Neural cell (in vitro differentiated cells): ENCODE data around the gene SYCP1. TPM values are rescaled to one million over a fixed set of nuclear protein-coding genes. Genes with fewer than 3 reads are reported as not detected.

ENCODE experiments used
- H2AFZ ChIP-seq: fragments of 200-600, 300-800 bp; sonication (generic), shearing (Covaris generic); 2 replicates; pipeline ENCODE4 v1.6.0; 2014; ENCODE audit warnings: low read depth, mild to moderate bottlenecking, antibody characterized with exemption, low read length, moderate library complexity
- H3F3A ChIP-seq: fragments of 200-600 bp; shearing (Covaris generic); 2 replicates; pipeline ENCODE4 v1.6.1; 2016; ENCODE audit warnings: mild to moderate bottlenecking, moderate library complexity, mixed read lengths, antibody characterized with exemption, low read length; ENCODE audit not compliant: insufficient read depth, poor library complexity, severe bottlenecking
- H3K27ac ChIP-seq: fragments of 200-600, 300-800 bp; sonication (generic), shearing (Covaris generic); 2 replicates; pipeline ENCODE4 v1.5.1; 2014; ENCODE audit warnings: mild to moderate bottlenecking, low read length, moderate library complexity
- H3K27me3 ChIP-seq: fragments of 300-800, 200-600 bp; sonication (generic), shearing (Covaris generic); 2 replicates; pipeline ENCODE4 v1.6.0; 2014; ENCODE audit warnings: mild to moderate bottlenecking, low read depth, low read length, moderate library complexity; ENCODE audit not compliant: insufficient read depth
- H3K36me3 ChIP-seq: fragments of 300-800, 200-600 bp; sonication (generic), shearing (Covaris generic); 2 replicates; pipeline ENCODE4 v1.5.1; 2014; ENCODE audit warnings: mild to moderate bottlenecking, antibody characterized with exemption, low read length, moderate library complexity; ENCODE audit not compliant: insufficient read depth
- H3K4me2 ChIP-seq: fragments of 300-800, 200-600 bp; sonication (generic), shearing (Covaris generic); 2 replicates; pipeline ENCODE4 v1.6.0; 2014; ENCODE audit warnings: mild to moderate bottlenecking, low read length
- H3K4me3 ChIP-seq: fragments of 300-800, 200-600 bp; sonication (generic), shearing (Covaris generic); 2 replicates; pipeline ENCODE4 v1.5.1; 2014; ENCODE audit warnings: mild to moderate bottlenecking, low read length, moderate library complexity
- H3K79me2 ChIP-seq: fragments of 200-600 bp; shearing (Covaris generic); replicated peaks from 2 replicates; pipeline ENCODE4 v1.6.0; 2014; ENCODE audit warnings: mild to moderate bottlenecking, low read length, moderate library complexity; ENCODE audit not compliant: insufficient read depth
- H3K9ac ChIP-seq: fragments of 300-800, 200-600 bp; sonication (generic), shearing (Covaris generic); 2 replicates; pipeline ENCODE4 v1.6.1; 2016; ENCODE audit warnings: mild to moderate bottlenecking, low read length, mixed read lengths
- H3K9me2 ChIP-seq: fragments of 200-600 bp; shearing (Covaris generic); 2 replicates; pipeline ENCODE4 v1.6.1; 2016; ENCODE audit warnings: mild to moderate bottlenecking, low read length, mixed read lengths; ENCODE audit not compliant: insufficient read depth
- H3K9me3 ChIP-seq: fragments of 200-600, 300-800 bp; sonication (generic), shearing (Covaris generic); 2 replicates; pipeline ENCODE4 v1.6.1; 2016; ENCODE audit warnings: mild to moderate bottlenecking, mixed run types, low read length, moderate library complexity, mixed read lengths
- H4K20me1 ChIP-seq: fragments of 200-600 bp; shearing (Covaris generic); 2 replicates; pipeline ENCODE4 v1.6.1; 2016; ENCODE audit warnings: mild to moderate bottlenecking, mixed run types; ENCODE audit not compliant: insufficient read depth
- EP300 ChIP-seq: fragments of 450-650 bp; conservative IDR thresholded peaks from 2 replicates; pipeline ENCODE4 v1.6.1; 2014; ENCODE audit warnings: antibody characterized with exemption, mild to moderate bottlenecking, moderate library complexity; ENCODE audit not compliant: poor library complexity, severe bottlenecking
- EZH2 ChIP-seq: fragments of 200-600, 300-800 bp; shearing (Covaris generic), sonication (generic); IDR thresholded peaks from 2 replicates; pipeline ENCODE4 v1.6.1; 2014; ENCODE audit warnings: antibody characterized with exemption, low read length, borderline replicate concordance, mild to moderate bottlenecking; ENCODE audit not compliant: insufficient read depth, poor library complexity, severe bottlenecking
- MXI1 ChIP-seq: fragments of 450-650 bp; conservative IDR thresholded peaks from 2 replicates; pipeline ENCODE4 v1.6.1; 2014; ENCODE audit warnings: antibody characterized with exemption, mild to moderate bottlenecking; ENCODE audit not compliant: poor library complexity, severe bottlenecking
- POLR2AphosphoS5 ChIP-seq: IDR thresholded peaks from 2 replicates; pipeline ENCODE4 v1.6.1; 2012
- RAD21 ChIP-seq: fragments of 450-650 bp; conservative IDR thresholded peaks from 2 replicates; pipeline ENCODE4 v1.6.1; 2014; ENCODE audit warnings: antibody characterized with exemption, mild to moderate bottlenecking, moderate library complexity
- SMC3 ChIP-seq: fragments of 450-650 bp; conservative IDR thresholded peaks from 2 replicates; pipeline ENCODE4 v1.6.1; 2014; ENCODE audit warnings: antibody characterized with exemption, mild to moderate bottlenecking, moderate library complexity; ENCODE audit not compliant: poor library complexity
- TAF1 ChIP-seq: IDR thresholded peaks from 2 replicates; pipeline ENCODE4 v1.6.1; 2012; ENCODE audit warnings: low read depth
- polyA plus RNA-seq: library from polyadenylated mRNA; depleted of rRNA; stranded (reverse); fragments of >200 nt; gene quantifications from 2 replicates; pipeline ENCODE4 v1.2.3, GENCODE V29; 2014
- TF ChIP-seq, protein P1 (sequence below): fragments of 450-650 bp; IDR thresholded peaks from 2 replicates; pipeline ENCODE4 v1.5.1; 2014; ENCODE audit warnings: antibody characterized with exemption, mild to moderate bottlenecking, moderate library complexity; ENCODE audit not compliant: poor library complexity, severe bottlenecking
- TF ChIP-seq, protein P2 (sequence below): IDR thresholded peaks from 2 replicates; pipeline ENCODE4 v1.6.1; 2012; ENCODE audit warnings: borderline replicate concordance

The SYCP1 gene
- polyA plus RNA-seq, 1 donor from 2014 or later, result not detected

DNA sequence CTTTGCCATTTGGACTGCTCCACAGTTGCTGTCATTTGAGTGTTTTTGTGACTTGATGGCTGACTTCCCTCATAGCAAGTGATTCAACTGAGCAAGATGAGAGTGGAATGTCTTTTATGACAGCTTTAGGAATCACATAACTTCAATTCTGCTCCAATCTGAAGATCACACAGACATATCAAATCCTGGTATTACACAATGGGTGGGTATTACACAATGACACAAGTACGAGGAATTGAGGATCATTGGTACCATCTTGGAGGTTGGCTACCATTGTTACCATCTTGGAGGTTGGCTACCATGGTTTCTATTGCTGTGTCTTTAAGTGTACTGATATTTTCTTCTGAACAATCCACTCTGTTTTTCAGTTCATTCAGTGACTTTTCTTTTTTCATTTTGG is 166.5 kb downstream of the SYCP1 start:
- no peaks in the 10 kb centered on the region for H3K9me2 ChIP-seq
- H3K9me3 ChIP-seq, result no peaks in the 10 kb centered on the region
- TF ChIP-seq TAF1 (no peak), RAD21 (no peak), POLR2AphosphoS5 (no peak), MXI1 (no peak), EP300 (no peak), EZH2 (no peak), SMC3 (no peak)
- TF ChIP-seq, protein P1, sequence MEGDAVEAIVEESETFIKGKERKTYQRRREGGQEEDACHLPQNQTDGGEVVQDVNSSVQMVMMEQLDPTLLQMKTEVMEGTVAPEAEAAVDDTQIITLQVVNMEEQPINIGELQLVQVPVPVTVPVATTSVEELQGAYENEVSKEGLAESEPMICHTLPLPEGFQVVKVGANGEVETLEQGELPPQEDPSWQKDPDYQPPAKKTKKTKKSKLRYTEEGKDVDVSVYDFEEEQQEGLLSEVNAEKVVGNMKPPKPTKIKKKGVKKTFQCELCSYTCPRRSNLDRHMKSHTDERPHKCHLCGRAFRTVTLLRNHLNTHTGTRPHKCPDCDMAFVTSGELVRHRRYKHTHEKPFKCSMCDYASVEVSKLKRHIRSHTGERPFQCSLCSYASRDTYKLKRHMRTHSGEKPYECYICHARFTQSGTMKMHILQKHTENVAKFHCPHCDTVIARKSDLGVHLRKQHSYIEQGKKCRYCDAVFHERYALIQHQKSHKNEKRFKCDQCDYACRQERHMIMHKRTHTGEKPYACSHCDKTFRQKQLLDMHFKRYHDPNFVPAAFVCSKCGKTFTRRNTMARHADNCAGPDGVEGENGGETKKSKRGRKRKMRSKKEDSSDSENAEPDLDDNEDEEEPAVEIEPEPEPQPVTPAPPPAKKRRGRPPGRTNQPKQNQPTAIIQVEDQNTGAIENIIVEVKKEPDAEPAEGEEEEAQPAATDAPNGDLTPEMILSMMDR, result no peak
- TF ChIP-seq, protein P2, sequence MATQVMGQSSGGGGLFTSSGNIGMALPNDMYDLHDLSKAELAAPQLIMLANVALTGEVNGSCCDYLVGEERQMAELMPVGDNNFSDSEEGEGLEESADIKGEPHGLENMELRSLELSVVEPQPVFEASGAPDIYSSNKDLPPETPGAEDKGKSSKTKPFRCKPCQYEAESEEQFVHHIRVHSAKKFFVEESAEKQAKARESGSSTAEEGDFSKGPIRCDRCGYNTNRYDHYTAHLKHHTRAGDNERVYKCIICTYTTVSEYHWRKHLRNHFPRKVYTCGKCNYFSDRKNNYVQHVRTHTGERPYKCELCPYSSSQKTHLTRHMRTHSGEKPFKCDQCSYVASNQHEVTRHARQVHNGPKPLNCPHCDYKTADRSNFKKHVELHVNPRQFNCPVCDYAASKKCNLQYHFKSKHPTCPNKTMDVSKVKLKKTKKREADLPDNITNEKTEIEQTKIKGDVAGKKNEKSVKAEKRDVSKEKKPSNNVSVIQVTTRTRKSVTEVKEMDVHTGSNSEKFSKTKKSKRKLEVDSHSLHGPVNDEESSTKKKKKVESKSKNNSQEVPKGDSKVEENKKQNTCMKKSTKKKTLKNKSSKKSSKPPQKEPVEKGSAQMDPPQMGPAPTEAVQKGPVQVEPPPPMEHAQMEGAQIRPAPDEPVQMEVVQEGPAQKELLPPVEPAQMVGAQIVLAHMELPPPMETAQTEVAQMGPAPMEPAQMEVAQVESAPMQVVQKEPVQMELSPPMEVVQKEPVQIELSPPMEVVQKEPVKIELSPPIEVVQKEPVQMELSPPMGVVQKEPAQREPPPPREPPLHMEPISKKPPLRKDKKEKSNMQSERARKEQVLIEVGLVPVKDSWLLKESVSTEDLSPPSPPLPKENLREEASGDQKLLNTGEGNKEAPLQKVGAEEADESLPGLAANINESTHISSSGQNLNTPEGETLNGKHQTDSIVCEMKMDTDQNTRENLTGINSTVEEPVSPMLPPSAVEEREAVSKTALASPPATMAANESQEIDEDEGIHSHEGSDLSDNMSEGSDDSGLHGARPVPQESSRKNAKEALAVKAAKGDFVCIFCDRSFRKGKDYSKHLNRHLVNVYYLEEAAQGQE, result no peak

DNA sequence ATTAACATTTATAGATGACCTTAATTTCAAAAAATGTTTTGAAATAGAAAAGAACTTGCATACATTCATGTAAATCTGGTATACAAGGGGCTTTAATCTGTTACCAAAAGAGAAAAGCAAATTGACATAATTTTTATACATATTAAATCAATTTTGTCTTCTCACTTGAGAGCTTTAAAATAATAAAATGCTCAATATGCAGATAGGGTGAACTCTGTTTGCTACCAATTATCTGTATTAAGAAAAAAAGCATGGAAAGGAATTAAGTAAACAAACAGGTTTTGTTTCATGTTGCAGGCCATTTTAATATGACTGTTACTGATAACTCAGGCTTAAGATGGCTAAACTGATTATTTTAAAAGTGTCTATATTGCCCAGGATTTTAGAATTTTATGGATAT is 168.9 kb downstream of the SYCP1 start:
- H3K4me3 ChIP-seq, result no peak overlapping the region
- H2AFZ ChIP-seq, result no peak overlapping the region
- H3K9ac ChIP-seq, result no peak overlapping the region
- H3K4me2 ChIP-seq, result no peak overlapping the region
- no peaks in the 10 kb centered on the region for H3K9me3 ChIP-seq
- H3F3A ChIP-seq, result no peaks in the 10 kb centered on the region
- H3K9me2 ChIP-seq, result no peaks in the 10 kb centered on the region
- no peaks in the 10 kb centered on the region for H3K36me3 ChIP-seq
- H3K27ac ChIP-seq, result no peak overlapping the region
- no peaks in the 10 kb centered on the region for H3K79me2 ChIP-seq
- TF ChIP-seq RAD21, result no peak
- TF ChIP-seq SMC3, result no peak
- no peak for TF ChIP-seq EP300
- TF ChIP-seq TAF1, result no peak
- TF ChIP-seq POLR2AphosphoS5, result no peak
- TF ChIP-seq MXI1, result no peak
- TF ChIP-seq EZH2, result no peak
- TF ChIP-seq, protein P2, result no peak
- TF ChIP-seq, protein P1, result no peak
- H3K27me3 ChIP-seq, result no peaks in the 10 kb centered on the region
- no peaks in the 10 kb centered on the region for H4K20me1 ChIP-seq

More for the DNA sequence above, 166.5 kb downstream of the SYCP1 start:
- Histone ChIP-seq H3K4me3 (no peak overlapping the region), H3K4me2 (no peak overlapping the region), H3K79me2 (no peaks in the 10 kb centered on the region), H4K20me1 (no peaks in the 10 kb centered on the region), H3K36me3 (no peaks in the 10 kb centered on the region), H3F3A (no peaks in the 10 kb centered on the region), H3K27ac (no peak overlapping the region), H2AFZ (no peak overlapping the region), H3K9ac (no peak overlapping the region), H3K27me3 (no peaks in the 10 kb centered on the region)
